MM.1S (cell line): ENCODE measurements around the gene PSMD3.

Experiments used
- DNase-seq: peaks from one replicate; pipeline ENCODE4 v3.0.0-alpha.2; 2015
- H2AFZ ChIP-seq: fragments of 300-600 bp; sonication (generic); 2 replicates; pipeline ENCODE4 v1.6.0; 2016; ENCODE audit warnings: antibody characterized with exemption, low read length
- H3F3A ChIP-seq: fragments of 300-600 bp; sonication (generic); 2 replicates; pipeline ENCODE4 v1.6.1; 2016; ENCODE audit warnings: mild to moderate bottlenecking, antibody characterized with exemption, low read length, moderate library complexity, mixed read lengths; ENCODE audit not compliant: insufficient read depth
- H3K27ac ChIP-seq: fragments of 300-600 bp; sonication (generic); 2 replicates; pipeline ENCODE4 v1.5.1; 2016; ENCODE audit warnings: mild to moderate bottlenecking, low read length
- H3K27me3 ChIP-seq: fragments of 300-600 bp; sonication (generic); replicated peaks from 2 replicates; pipeline ENCODE4 v1.6.0; 2016; ENCODE audit warnings: low read length; ENCODE audit not compliant: insufficient read depth
- H3K36me3 ChIP-seq: fragments of 300-600 bp; sonication (generic); replicated peaks from 2 replicates; pipeline ENCODE4 v1.6.1; 2016; ENCODE audit warnings: mild to moderate bottlenecking, low read length, mixed read lengths; ENCODE audit not compliant: insufficient read depth
- H3K4me1 ChIP-seq: fragments of 300-600 bp; sonication (generic); 2 replicates; pipeline ENCODE4 v1.6.1; 2016; ENCODE audit warnings: low read length, mixed read lengths
- H3K4me2 ChIP-seq: fragments of 300-600 bp; sonication (generic); 2 replicates; pipeline ENCODE4 v1.6.0; 2016; ENCODE audit warnings: low read depth, low read length
- H3K4me3 ChIP-seq: fragments of 300-600 bp; sonication (generic); 2 replicates; pipeline ENCODE4 v1.5.1; 2016; ENCODE audit warnings: low read length, mixed read lengths
- H3K79me2 ChIP-seq: fragments of 300-600 bp; sonication (generic); 2 replicates; pipeline ENCODE4 v1.6.1; 2016; ENCODE audit warnings: mixed run types, low read length, mixed read lengths
- H3K9ac ChIP-seq: fragments of 300-600 bp; sonication (generic); 2 replicates; pipeline ENCODE4 v1.6.1; 2016; ENCODE audit warnings: low read length, mixed read lengths
- H3K9me2 ChIP-seq: fragments of 300-600 bp; sonication (generic); replicated peaks from 2 replicates; pipeline ENCODE4 v1.6.1; 2016; ENCODE audit warnings: mild to moderate bottlenecking, low read length, mixed read lengths; ENCODE audit not compliant: insufficient read depth
- H3K9me3 ChIP-seq: fragments of 300-600 bp; sonication (generic); replicated peaks from 2 replicates; pipeline ENCODE4 v1.6.1; 2016; ENCODE audit warnings: mild to moderate bottlenecking, low read length, mixed read lengths; ENCODE audit not compliant: insufficient read depth
- H4K20me1 ChIP-seq: fragments of 300-600 bp; sonication (generic); 2 replicates; pipeline ENCODE4 v1.6.1; 2016; ENCODE audit warnings: mild to moderate bottlenecking, low read length, moderate library complexity, mixed read lengths; ENCODE audit not compliant: insufficient read depth
- EZH2 ChIP-seq: fragments of 300-600 bp; sonication (generic); optimal IDR thresholded peaks from 2 replicates; pipeline ENCODE3; 2017; ENCODE audit warnings: low read depth, mild to moderate bottlenecking, antibody characterized with exemption, low read length, mixed read lengths
- EZH2phosphoT487 ChIP-seq: fragments of 300-600 bp; sonication (generic); IDR thresholded peaks from 2 replicates; pipeline ENCODE4 v1.6.1; 2018; ENCODE audit warnings: antibody characterized with exemption, low read length
- TF ChIP-seq, protein P1 (sequence below): fragments of 300-600 bp; sonication (generic); IDR thresholded peaks from 2 replicates; pipeline ENCODE4 v1.5.1; 2016; ENCODE audit warnings: antibody characterized with exemption, low read length, mixed read lengths

PSMD3 gene

DNA sequence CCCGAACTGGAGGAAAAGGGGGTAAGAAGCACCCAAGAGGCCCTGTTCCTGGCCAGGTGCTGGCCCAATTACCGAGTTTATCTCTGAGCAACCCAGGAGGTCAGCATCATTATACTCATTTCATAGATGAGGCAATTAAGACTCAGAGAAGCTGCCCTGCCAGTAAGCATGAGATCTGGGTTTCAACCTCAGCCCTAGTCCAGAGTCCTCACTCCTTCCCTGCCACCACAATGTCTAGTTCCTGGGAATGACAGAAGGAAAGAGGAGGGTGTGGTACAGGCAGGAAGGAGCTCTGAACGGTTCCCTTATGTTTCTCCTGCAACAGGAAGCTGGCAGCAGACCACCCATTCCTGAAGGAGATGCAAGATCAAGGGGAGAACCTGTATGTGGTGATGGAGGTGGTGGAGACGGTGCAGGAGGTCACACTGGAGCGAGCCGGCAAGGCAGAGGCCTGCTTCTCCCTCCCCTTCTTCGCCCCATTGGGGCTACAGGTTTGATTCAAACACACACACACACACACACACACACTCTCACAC is 10.4 kb upstream of the PSMD3 start:
- Histone ChIP-seq H3K9me3 (no peaks in the 10 kb centered on the region), H3K4me2 (no peak overlapping the region), H3K79me2 (no peaks in the 10 kb centered on the region), H3K4me1 (no peaks in the 10 kb centered on the region), H3K27me3 (peaks cover 35% of the 10 kb centered on the region), H4K20me1 (no peaks in the 10 kb centered on the region), H3K9me2 (no peaks in the 10 kb centered on the region), H3K9ac (no peak overlapping the region), H3K4me3 (no peak overlapping the region), H3K36me3 (no peaks in the 10 kb centered on the region), H3F3A (no peaks in the 10 kb centered on the region), H2AFZ (no peak overlapping the region), H3K27ac (no peak overlapping the region)
- TF ChIP-seq EZH2 = no peak
- no peak for DNase-seq

DNA sequence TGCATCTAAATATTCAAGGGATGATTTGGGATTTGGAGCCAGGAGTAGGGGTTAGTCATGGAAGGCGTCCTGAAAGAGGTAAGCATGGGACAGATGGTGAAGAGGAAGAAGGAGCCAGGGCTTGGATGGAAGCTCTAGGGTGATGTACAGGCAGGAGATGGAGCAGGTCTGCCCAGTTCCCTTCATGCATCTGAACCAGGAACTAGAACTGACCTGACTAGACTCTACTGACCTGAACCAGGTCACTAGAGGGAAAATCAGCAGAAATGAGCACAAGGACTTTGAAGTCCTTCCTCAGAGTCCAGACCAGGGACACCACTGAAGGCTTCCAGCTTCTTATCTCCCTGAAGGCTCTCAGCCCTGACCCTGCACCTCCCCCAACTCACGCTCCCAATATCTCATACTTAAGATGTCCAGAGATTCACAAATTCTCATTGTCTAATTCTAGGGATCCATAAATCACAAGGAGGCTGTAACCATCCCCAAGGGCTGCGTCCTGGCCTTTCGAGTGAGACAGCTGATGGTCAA is 9.5 kb upstream of the PSMD3 start:
- H3K9me2 ChIP-seq = no peaks in the 10 kb centered on the region
- no peak overlapping the region for H3K4me2 ChIP-seq
- H4K20me1 ChIP-seq = no peaks in the 10 kb centered on the region
- H3F3A ChIP-seq = no peaks in the 10 kb centered on the region
- H3K79me2 ChIP-seq = no peaks in the 10 kb centered on the region
- DNase-seq = no peak
- H2AFZ ChIP-seq = no peak overlapping the region
- H3K4me1 ChIP-seq = no peaks in the 10 kb centered on the region
- TF ChIP-seq, protein P1, sequence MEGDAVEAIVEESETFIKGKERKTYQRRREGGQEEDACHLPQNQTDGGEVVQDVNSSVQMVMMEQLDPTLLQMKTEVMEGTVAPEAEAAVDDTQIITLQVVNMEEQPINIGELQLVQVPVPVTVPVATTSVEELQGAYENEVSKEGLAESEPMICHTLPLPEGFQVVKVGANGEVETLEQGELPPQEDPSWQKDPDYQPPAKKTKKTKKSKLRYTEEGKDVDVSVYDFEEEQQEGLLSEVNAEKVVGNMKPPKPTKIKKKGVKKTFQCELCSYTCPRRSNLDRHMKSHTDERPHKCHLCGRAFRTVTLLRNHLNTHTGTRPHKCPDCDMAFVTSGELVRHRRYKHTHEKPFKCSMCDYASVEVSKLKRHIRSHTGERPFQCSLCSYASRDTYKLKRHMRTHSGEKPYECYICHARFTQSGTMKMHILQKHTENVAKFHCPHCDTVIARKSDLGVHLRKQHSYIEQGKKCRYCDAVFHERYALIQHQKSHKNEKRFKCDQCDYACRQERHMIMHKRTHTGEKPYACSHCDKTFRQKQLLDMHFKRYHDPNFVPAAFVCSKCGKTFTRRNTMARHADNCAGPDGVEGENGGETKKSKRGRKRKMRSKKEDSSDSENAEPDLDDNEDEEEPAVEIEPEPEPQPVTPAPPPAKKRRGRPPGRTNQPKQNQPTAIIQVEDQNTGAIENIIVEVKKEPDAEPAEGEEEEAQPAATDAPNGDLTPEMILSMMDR = no peak
- no peak for TF ChIP-seq EZH2phosphoT487
- no peak for TF ChIP-seq EZH2
- H3K27ac ChIP-seq = no peak overlapping the region
- peaks cover 31% of the 10 kb centered on the region for H3K27me3 ChIP-seq
- H3K9me3 ChIP-seq = no peaks in the 10 kb centered on the region
- H3K9ac ChIP-seq = no peak overlapping the region
- H3K36me3 ChIP-seq = no peaks in the 10 kb centered on the region
- H3K4me3 ChIP-seq = no peak overlapping the region

DNA sequence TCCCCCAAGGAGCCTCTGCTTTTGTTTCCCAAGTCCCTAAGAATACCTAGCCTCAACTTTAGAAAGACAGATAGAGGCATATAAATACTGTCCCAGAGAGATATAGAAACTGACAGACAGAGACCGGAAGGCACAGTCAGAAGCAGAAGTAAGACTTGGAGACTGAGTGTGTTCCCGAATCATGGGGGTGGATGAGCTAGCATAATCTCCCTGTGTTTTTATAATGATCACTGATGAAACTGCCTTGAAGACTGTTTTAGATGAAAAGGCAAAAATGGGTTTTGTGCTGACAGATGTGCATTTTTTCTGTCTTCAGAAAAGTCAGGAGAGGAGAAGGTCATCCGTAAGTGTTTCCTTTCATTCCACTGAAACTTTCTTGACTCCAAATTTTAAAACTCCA is 8.3 kb upstream of the PSMD3 start:
- H3K36me3 ChIP-seq = no peaks in the 10 kb centered on the region
- H2AFZ ChIP-seq = no peak overlapping the region
- H3K4me1 ChIP-seq = no peaks in the 10 kb centered on the region
- DNase-seq = no peak
- H3F3A ChIP-seq = no peaks in the 10 kb centered on the region
- H4K20me1 ChIP-seq = no peaks in the 10 kb centered on the region
- no peaks in the 10 kb centered on the region for H3K9me2 ChIP-seq
- no peaks in the 10 kb centered on the region for H3K9me3 ChIP-seq
- no peak overlapping the region for H3K4me3 ChIP-seq
- H3K4me2 ChIP-seq = no peak overlapping the region
- H3K79me2 ChIP-seq = no peaks in the 10 kb centered on the region
- TF ChIP-seq EZH2phosphoT487 (no peak), EZH2 (no peak)
- H3K27me3 ChIP-seq = peaks cover 28% of the 10 kb centered on the region
- no peak overlapping the region for H3K9ac ChIP-seq
- no peak overlapping the region for H3K27ac ChIP-seq

DNA sequence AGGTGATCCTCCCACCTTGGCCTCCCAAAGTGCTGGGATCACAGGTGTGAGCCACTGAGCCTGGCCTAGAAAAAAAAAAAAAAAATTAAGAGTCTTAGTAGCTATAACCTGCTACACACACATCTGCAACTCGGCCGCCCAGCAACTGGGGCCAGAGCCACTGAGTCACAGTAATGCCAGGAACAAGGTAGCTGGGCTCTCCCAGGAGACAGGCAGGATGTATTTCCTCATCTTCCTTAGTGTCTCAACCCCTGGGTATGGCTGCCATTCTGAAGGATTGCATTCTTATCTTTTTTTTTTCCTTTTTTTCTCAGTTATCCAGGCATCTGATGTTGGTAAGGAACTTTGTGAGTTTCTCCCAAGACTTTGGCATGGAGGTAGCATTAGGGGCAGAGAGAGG is 7.1 kb upstream of the PSMD3 start:
- H3K4me3 ChIP-seq = no peak overlapping the region
- no peaks in the 10 kb centered on the region for H3F3A ChIP-seq
- no peaks in the 10 kb centered on the region for H3K4me1 ChIP-seq
- no peaks in the 10 kb centered on the region for H3K9me3 ChIP-seq
- no peak overlapping the region for H2AFZ ChIP-seq
- H3K27ac ChIP-seq = no peak overlapping the region
- H3K36me3 ChIP-seq = no peaks in the 10 kb centered on the region
- no peaks in the 10 kb centered on the region for H3K9me2 ChIP-seq
- no peak for TF ChIP-seq EZH2phosphoT487
- no peak for TF ChIP-seq EZH2
- TF ChIP-seq, protein P1 = no peak
- no peak overlapping the region for H3K4me2 ChIP-seq
- H3K9ac ChIP-seq = no peak overlapping the region
- H3K79me2 ChIP-seq = no peaks in the 10 kb centered on the region
- no peaks in the 10 kb centered on the region for H4K20me1 ChIP-seq
- peaks cover 27% of the 10 kb centered on the region for H3K27me3 ChIP-seq
- no peak for DNase-seq
